HG02870 (cell line): ENCODE measurements around the gene NAA35.
A peak's percentile ranks its signal among the peaks of the same experiment; 100 is the strongest.
"Not testable (repeated sequence)": the region's sequence is repeated elsewhere in the genome, so short reads cannot be mapped to it uniquely, and the experiment has no call there.

Source experiments
- ATAC-seq: cut with Tn5 transposase; IDR thresholded peaks from one replicate; pipeline ENCODE4 v1.9.1; 2021; ENCODE audit warnings: mild to moderate bottlenecking, moderate library complexity; ENCODE audit not compliant: unreplicated experiment

Gene NAA35

GRCh38 chr9:85940832-85941621 lies at the start of gene NAA35:
Gene NAA35 (plus strand): TSS chr9:85941146. CDS start chr9:85942160, 1,014 bp downstream.
- peak; percentile 87 for ATAC-seq

DNA sequence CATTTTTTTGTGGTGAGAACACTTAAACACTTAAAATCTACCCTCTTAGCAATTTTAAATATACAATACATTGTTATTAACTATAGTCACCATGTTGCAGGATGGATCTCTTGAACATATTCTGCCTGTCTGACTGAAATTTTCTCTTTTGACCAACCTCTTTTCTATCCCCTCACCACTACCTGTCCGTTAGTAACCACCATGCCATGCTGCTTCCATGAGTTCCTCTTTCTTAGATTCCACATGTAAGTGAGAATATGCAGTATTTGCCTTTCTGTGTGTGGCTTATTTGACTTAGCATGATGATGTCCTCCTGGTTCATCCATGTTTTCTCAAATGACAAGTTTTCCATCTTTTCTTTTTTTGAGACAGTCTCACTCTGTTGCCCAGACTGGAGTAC lies 48.5 kb upstream of the NAA35 start:
- no peak for ATAC-seq

DNA sequence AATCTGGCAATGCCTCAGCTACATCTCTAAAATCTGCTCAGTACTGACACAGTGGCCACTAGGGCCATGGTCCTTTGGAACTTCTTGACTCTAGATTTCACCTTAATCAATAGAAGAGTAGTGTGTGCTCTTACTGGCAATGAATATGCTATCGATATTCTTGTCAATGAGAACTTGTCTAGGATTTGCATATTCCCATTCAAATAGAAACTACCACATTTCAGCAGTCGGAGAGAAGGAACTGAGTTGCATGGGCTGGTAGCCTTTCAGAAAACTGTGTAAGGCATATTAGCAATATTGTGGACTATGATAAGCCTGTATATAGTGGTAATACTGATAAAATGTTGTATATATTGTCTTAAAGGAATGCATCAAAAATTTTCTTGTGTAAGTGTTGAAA lies 45.3 kb upstream of the NAA35 start:
- peak; percentile 47 for ATAC-seq

- no peak for ATAC-seq
These were observed 43.1 kb upstream of the NAA35 start for GRCh38 chr9:85897848-85898247.

DNA sequence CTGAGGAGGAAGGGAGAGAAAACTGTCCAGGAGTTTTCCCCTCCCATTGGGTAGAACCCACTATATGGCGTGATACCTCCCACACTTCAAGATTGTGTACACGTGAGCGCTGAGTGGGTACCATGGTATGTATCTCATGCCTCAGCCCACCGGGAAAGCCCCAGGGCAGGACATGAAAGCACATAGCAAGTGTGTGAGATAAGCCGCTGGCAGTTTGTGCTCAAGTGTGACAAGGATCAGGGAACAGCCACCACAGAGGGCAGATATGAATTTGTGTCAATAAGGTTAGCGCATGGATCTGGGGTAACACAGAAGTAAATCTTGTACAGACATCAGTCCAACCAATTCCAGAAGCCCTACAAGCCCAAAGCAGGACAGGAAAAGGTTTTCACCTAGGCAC lies 42.6 kb upstream of the NAA35 start:
- ATAC-seq = no peak

DNA sequence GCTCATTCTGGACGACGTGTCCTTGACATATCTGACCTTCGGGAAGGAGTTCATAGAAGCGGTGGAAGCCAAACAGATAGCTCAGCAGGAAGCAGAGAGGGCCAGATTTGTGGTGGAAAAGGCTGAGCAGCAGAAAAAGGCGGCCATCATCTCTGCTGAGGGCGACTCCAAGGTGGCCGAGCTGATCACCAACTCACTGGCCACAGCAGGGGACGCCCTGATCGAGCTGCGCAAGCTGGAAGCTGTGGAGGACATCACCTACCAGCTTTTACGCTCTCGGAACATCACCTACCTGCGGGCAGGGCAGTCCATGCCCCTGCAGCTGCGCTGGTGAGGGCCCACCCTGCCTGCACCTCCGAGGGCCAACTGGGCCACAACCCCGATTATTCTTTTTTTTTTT lies 41.6 kb upstream of the NAA35 start:
- no peak for ATAC-seq

GRCh38 chr9:85900504-85901201 lies 40.3 kb upstream of the NAA35 start:
- ATAC-seq = no peak

- ATAC-seq = no peak
These were observed 36.0 kb upstream of the NAA35 start for GRCh38 chr9:85904975-85905374.

DNA sequence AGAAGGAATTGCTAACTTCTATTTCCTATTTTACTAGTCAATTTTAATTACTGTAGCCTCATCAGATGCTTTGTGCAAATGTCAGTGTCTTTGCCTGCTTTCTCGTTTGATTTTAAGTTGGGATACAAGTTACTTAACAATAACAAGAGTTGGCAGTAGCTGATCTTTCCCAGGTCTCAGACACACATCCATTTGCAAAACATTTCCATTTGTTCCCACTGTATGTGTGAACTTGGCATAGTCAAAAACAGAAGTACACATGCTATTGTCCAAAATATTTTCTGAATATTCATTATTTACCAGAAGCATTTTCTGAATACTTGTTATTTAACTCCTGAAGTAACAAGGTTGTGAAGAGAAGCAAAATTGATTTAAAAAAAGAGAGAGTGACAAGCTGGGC lies 35.0 kb upstream of the NAA35 start:
- no peak for ATAC-seq

DNA sequence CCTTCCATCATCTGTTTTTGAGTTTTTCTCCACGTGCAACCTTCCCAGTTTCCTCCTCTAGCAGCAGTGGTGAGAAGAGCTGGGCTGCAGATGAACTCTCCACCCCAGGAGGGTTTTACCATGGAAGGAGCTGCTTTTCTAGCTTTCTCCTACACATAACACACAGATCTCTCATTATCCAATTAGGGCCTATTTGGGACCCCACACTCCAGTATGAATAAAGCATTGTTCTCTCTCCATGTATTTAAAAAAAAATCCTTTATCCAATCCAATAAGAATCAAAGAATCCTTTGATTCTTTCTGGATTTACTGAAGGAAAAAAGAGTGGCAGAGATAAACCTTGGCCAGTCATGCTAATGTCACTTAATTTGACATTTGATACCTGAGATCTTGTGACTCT lies 31.6 kb upstream of the NAA35 start:
- no peak for ATAC-seq

DNA sequence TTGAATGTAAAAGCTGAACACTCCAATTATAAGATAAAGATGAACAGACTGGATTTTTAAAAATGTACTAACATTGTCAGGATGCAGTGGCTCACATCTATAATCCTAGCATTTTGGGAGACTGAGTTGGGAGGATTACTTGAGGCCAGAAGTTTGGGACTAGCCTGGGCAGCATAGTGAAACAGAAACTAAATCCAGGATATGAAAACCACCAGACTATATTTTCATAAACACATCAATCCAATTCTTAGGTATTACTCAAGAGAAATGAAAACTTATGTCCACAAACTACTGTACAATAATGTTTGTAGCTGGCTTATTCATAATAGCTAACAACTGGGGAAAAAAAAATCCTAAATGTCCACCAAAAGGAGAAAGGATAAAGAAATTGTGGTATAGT lies 26.8 kb upstream of the NAA35 start:
- no peak for ATAC-seq

DNA sequence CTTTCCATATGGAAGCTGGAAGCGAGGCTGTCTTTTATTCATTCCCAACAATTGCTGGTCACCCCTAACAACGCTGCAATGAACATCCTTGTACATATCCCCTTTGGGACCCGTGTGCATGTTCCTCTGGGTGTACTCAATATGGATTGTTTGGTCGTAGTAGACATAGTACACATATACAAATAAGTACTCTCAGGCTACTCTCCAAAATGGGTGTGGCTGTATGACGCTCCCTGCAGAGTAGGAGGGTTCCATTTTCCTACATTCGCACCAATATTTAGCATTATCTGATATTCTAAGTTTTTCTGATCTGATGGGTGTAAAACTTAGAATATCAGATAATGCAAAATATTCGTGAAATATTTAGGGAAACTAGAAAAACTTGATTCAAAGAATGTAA lies 23.2 kb upstream of the NAA35 start:
- no peak for ATAC-seq

- ATAC-seq = no peak
These were observed 15.5 kb upstream of the NAA35 start for GRCh38 chr9:85925493-85925892.

DNA sequence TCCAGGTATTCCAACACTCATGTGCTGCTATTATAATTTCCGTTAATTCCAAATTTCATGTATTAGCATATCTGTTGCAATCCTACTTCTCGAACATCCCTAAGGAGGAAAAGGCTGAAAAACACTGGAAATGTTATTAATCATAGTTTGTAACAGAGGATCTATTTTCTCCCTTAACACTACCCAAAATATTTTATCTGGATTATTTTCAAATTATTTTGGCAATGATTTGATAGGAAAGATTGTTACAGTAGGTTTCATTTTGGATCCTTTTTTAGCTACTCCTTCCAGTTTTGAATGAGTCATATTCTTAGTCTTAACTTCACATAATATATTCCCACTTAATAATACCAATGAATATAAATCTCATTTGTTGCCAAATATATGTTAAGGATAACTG lies 13.9 kb upstream of the NAA35 start:
- no peak for ATAC-seq

DNA sequence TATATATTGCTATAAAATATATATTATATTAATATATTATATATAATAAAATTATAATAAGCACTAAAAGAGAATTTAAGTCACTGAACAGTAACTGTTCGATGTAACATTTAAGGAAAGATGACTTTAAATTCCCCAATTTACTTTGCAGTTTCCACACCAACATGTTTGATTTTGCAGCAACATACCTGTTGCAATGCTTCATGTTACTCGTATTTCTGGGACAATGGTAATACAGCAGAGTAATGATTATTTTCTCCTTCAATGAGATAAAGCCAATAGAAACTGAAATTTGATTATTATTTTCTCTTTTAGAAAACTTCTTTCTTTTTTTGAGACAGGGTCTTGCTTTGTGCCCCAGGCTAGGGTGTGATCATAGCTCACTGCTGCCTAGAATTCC lies 9.5 kb upstream of the NAA35 start:
- ATAC-seq = no peak

DNA sequence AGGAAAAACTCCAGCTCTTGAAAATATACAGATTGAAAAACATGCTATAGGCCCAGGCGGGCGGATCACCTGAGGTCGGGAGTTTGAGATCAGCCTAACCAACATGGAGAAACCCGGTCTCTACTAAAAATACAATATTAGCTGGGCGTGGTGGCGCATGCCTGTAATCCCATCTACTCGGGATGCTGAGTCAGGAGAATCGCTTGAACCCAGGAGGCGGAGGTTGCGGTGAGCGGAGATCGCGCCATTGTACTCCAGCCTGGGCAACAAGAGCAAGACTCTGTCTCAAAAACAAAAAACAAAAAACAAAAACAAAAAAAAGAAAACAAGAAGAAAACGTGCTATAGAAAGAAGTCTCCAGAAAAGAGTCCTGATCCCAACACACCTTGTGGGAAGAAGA lies 5.0 kb upstream of the NAA35 start:
- not testable (repeated sequence) for ATAC-seq

- ATAC-seq = no peak
These were observed 593 bp upstream of the NAA35 start for GRCh38 chr9:85940275-85940831.

DNA sequence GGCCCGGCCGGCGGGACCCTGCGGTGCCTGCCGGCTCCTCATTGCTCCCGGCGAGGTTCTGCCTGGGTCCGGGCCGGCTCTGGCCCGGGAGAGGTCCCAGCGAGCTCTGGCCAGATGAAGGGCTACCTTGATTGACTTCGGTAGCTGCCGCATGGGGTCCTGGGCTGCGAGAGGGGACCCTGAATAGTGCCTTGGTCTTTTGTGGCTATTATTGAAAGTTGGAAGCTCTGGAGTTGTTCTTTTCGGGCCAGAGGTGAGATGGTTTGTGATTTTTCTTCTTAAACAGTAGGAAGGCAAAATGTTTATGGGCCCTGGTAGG lies 635 bp downstream of the NAA35 start:
- no peak for ATAC-seq

DNA sequence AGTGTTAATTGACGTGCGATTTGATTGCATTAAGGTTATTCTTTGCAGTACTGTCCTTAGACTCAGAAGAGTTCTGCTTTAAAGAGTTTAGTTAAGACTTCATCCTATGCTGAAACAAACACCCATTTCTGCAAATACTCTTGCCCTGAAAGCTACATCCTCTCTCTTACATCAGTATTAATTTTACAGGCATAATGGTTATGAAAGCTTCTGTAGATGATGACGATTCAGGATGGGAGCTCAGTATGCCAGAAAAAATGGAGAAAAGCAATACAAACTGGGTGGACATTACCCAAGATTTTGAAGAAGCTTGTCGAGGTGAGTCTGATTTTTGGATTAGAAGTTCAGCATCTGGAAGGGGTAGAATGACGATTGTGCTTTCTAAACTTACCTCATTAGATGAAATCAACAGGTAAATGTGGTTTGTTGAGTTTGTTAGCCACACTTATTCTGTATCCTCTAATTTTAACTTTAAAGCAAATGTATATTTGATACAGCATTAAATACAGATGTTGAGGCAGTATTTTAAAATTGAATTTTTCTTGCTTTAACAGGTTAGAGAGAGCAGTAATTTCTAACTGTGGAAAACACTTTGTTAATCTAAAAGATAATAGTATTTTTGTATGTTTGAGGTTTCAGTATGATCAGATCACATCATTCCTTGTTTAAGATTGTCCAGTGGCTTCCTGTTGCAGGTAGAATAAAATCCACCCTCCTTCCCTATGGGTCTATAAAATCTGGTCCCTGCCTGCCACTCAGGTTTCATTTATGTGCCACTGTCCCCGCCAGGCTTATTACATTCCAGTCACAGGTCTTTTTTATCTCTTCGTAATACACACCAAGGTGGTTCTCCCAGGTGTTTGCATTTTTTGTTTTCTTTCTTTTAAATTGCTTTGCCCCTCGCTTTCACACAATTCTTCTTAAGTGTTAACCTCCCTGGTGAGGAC lies 1.3 kb downstream of the NAA35 start:
- no peak for ATAC-seq

DNA sequence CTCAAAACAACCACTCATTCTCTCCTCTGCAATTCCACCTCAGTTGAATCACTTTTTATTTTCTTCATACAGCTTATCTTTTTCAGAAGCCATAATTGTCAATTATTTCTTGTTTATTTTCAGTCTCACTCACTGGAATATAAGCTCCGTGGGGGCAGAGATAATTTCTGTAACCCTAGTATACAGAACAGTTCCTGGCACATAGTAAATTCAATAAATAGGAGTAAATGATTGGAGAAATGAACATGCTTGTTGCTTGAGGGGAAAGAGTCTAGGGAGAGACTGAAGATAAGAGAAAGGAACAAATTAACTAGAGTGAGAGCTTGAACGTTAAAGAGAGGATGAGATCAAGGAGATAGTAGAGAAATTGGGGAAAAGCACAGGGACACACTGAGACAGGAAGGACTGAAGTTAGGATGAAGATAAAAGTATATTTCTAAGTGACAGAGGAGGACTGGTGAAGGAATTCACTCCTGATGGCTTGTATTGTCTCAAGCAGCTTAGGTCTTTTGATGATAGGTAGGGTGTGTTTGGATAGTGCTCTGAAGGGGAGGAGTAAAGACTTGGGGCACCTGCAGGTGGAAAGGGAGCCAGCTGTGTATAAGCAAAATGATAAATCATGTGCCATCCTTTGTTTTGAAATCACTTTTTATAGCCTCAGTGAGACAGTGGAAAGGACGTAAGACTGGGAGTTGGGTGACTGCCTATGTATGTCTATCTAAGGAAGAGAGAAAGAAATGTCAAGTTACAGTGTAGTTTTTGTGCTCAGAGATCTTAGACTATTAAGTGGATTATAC lies 2.2 kb downstream of the NAA35 start:
- ATAC-seq = no peak
